ENCODE data around the gene CHCHD6. TPM values are rescaled to one million over a fixed set of nuclear protein-coding genes. Genes with fewer than 3 reads are reported as not detected.

CHCHD6 gene
- total and polyA plus RNA-seq, 2 donors (not counting 3 experiments of a cell fraction or from before 2014, with no cell fraction given) = 8.4 to 10.1 TPM

DNA sequence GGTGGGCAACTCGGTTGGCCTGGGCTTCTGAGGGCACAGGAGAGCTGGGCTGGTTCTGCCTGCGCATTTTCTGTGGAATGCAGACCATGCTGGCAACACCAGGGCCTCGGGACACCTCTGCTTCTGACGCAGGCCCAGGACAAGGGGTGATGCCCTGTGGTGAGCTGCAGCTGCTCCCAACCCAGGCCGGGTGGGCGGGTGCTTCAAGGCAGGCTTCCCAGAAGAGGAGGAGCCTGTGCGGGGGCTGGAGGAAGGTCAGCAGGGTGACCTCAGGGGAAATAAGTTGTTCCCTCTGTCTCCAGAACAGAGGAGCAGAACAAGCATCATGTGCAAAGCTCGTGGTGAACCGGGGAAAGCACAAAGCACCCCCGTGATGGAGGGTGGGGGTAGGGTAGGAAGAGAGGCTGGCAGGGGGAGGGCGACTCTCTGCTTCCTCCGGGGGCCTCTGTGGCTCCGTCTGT, 267.9 kb downstream of the CHCHD6 start:
- no TSS peak for BruUV-seq (replicated peaks)
- Histone ChIP-seq H3K79me2 (ENCODE audit: control insufficient read depth, insufficient read depth, low read length) (no peaks in the 10 kb centered on the region), H3K9me3 (replicated peaks; ENCODE audit: control insufficient read depth, insufficient read depth, low read length) (no peaks in the 10 kb centered on the region), H3K9me1 (replicated peaks; ENCODE audit: control insufficient read depth, extremely low read depth, insufficient read depth, low read length) (no peaks in the 10 kb centered on the region), H2AFZ (ENCODE audit: low read depth, low read length) (no peak overlapping the region), H3K27me3 (ENCODE audit: control insufficient read depth in 2 of 2, insufficient read depth in 2 of 2, low read length in 2 of 2) (peaks cover 11 to 15% of the 10 kb centered on the region in 2 experiments), H3K4me1 (ENCODE audit: control insufficient read depth, extremely low read depth, insufficient read depth, low read length) (no peaks in the 10 kb centered on the region), H3K36me3 (ENCODE audit: control insufficient read depth in 2 of 2, extremely low read depth in 1 of 2, insufficient read depth in 2 of 2, low read length in 2 of 2) (no peaks in the 10 kb centered on the region), H3K9ac (replicated peaks; ENCODE audit: extremely low read depth, insufficient read depth, low read length) (no peak overlapping the region), H3K27ac (ENCODE audit: insufficient read depth, low read depth, low read length) (no peak overlapping the region), H3K4me2 (ENCODE audit: insufficient read depth, low read length) (no peak overlapping the region), H4K20me1 (replicated peaks; ENCODE audit: control insufficient read depth, extremely low read depth, insufficient read depth, low read length) (no peaks in the 10 kb centered on the region), H3K4me3 (replicated peaks in 1 of 3; ENCODE audit: insufficient read depth in 1 of 3, low read depth in 1 of 3, low read length in 3 of 3) (no peak overlapping the region)
- DNase-seq (ENCODE audit: low read depth, low spot score) = no peak
- dilution Hi-C loops (cut with MboI; ENCODE audit: extremely low pct_ligation_motif_present, low sequenced_read_pairs) = no loop called here
- TF ChIP-seq MYC (IDR thresholded peaks at IDR 0.05; ENCODE audit: low read depth, low read length) = no peak
- TF ChIP-seq EZH2 (IDR thresholded peaks at IDR 0.05; ENCODE audit: borderline replicate concordance, low read depth, low read length, severe bottlenecking) = no peak
- no peak for TF ChIP-seq JUN (IDR thresholded peaks at IDR 0.05; ENCODE audit: borderline replicate concordance, insufficient read depth, insufficient read length, low read depth)
- TF ChIP-seq, protein P1, sequence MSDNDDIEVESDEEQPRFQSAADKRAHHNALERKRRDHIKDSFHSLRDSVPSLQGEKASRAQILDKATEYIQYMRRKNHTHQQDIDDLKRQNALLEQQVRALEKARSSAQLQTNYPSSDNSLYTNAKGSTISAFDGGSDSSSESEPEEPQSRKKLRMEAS (IDR thresholded peaks at IDR 0.05; ENCODE audit: insufficient read depth, insufficient read length) = no peak
- TF ChIP-seq, protein P2, sequence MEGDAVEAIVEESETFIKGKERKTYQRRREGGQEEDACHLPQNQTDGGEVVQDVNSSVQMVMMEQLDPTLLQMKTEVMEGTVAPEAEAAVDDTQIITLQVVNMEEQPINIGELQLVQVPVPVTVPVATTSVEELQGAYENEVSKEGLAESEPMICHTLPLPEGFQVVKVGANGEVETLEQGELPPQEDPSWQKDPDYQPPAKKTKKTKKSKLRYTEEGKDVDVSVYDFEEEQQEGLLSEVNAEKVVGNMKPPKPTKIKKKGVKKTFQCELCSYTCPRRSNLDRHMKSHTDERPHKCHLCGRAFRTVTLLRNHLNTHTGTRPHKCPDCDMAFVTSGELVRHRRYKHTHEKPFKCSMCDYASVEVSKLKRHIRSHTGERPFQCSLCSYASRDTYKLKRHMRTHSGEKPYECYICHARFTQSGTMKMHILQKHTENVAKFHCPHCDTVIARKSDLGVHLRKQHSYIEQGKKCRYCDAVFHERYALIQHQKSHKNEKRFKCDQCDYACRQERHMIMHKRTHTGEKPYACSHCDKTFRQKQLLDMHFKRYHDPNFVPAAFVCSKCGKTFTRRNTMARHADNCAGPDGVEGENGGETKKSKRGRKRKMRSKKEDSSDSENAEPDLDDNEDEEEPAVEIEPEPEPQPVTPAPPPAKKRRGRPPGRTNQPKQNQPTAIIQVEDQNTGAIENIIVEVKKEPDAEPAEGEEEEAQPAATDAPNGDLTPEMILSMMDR (IDR thresholded peaks at IDR 0.05; ENCODE audit: extremely low read depth in 1 of 2, insufficient read depth in 1 of 2, low read depth in 1 of 2, low read length in 2 of 2) = no peak
- TF ChIP-seq FOS (IDR thresholded peaks at IDR 0.05; ENCODE audit: borderline replicate concordance, insufficient read depth, low read length) = no peak
- no peak for TF ChIP-seq POLR2A (IDR thresholded peaks at IDR 0.05; ENCODE audit: low read depth, low read length)
- TF ChIP-seq GATA2 (IDR thresholded peaks at IDR 0.05; ENCODE audit: insufficient read depth, insufficient read length, low read depth, low read length) = no peak
- no peak for TF ChIP-seq POLR2AphosphoS5 (IDR thresholded peaks at IDR 0.05; ENCODE audit: insufficient read depth, low read depth, low read length)
- ChIA-PET CTCF (interaction anchor here (5.4 kb wide), 1 partner anchor 10 kb away, joined by 35 read pairs; the partner anchor contains the start of gene PLXNA1), POLR2A (no interaction called here)
- no peak for FAIRE-seq
- intact Hi-C loops (cut with micrococcal nuclease) = no loop called here

All from endothelial cell of umbilical vein (primary cell).